Thyroid gland (tissue), 4 donors: Measurements from ENCODE around the gene KDM5D. TPM values are rescaled to one million over a fixed set of nuclear protein-coding genes. Genes with fewer than 3 reads are reported as not detected.

Experiments used
- DNase-seq, 2 donors: peaks; one replicate each; pipeline ENCODE4 v3.0.0-alpha.2; 2019
- H3K27ac ChIP-seq, 3 donors: fragments of 200-600 bp; sonication (generic); 1 replicate in 2 of 3; 2 replicates in 1 of 3; pipeline ENCODE4 v1.5.1; 2016 to 2019; ENCODE audit warnings: mild to moderate bottlenecking in 1 of 3, moderate library complexity in 1 of 3
- H3K27me3 ChIP-seq: fragments of 200-600 bp; sonication (generic); one replicate; pipeline ENCODE4 v1.5.1; 2019
- H3K36me3 ChIP-seq, 2 donors: fragments of 200-600 bp; sonication (generic); one replicate each; pipeline ENCODE4 v1.5.1; 2016 to 2019
- H3K4me1 ChIP-seq, 2 donors: fragments of 200-600 bp; sonication (generic); one replicate each; pipeline ENCODE4 v1.5.1; 2017 to 2019
- H3K4me3 ChIP-seq, 3 donors: fragments of 200-600 bp; sonication (generic); replicated peaks in 1 of 3; 1 replicate in 2 of 3; 2 replicates in 1 of 3; pipeline ENCODE4 v1.5.1; 2016; ENCODE audit warnings: mild to moderate bottlenecking in 1 of 3
- H3K9me3 ChIP-seq: fragments of 200-600 bp; sonication (generic); one replicate; pipeline ENCODE4 v1.5.1; 2017
- CTCF ChIP-seq, 6 experiments: fragments of 200-600 bp in 3 of 6; fragments of 450-650 bp in 3 of 6; sonication (generic) in 3 of 6; IDR thresholded peaks; one replicate each; pipeline ENCODE4 v1.5.1; 2016 to 2019; ENCODE audit warnings: antibody characterized with exemption in 6 of 6, mild to moderate bottlenecking in 2 of 6, inconsistent platforms in 1 of 6, moderate library complexity in 1 of 6
- POLR2A ChIP-seq, 2 donors: fragments of 450-650 bp; IDR thresholded peaks; one replicate each; pipeline ENCODE4 v1.6.1; 2017; ENCODE audit warnings: antibody characterized with exemption in 2 of 2, mild to moderate bottlenecking in 2 of 2, moderate library complexity in 1 of 2
- WGBS, 2 donors: methylation state at CpG; one replicate each; pipeline ENCODE4 v1.1.5; 2017; 5-methylcytosine and 5-hydroxymethylcytosine counted together
- intact Hi-C: fragments of 100-400 bp; cut with DNase I; formaldehyde crosslinking; loops from one replicate; pipeline ENCODE4 v1.15.1; 2023
- total RNA-seq, 4 donors: library from RNA; depleted of rRNA; stranded (reverse); fragments of >200 nt; gene quantifications; one replicate each; pipeline ENCODE4 v1.2.3, GENCODE V29; 2016

The KDM5D gene
- total RNA-seq, 4 donors from 2014 or later, result 0.11 to 90.6 (median 34.5) TPM

DNA sequence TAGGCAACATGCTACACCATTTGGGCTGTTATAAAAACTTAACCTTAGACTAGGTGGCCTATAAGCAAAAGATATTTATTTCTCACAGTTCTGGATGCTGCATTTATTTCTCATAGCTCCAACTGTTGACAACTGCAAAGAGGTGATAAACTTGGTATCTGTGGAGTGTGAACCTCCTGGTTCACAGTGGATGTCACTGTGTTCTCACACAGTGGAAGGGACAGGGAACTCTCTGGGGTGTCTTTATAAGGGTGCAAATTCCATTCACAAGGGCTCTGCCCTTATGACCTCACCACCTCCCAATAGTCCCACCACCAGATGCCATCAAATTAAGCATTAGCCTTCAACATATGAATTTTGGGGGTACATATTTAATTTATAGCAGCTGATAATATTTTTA is 46.0 kb downstream of the KDM5D start:
- no peaks in the 10 kb centered on the region for H3K4me1 ChIP-seq
- no peak overlapping the region for H3K27ac ChIP-seq
- TF ChIP-seq POLR2A (IDR thresholded peaks at IDR 0.05) (no peak), CTCF (IDR thresholded peaks at IDR 0.05) (no peak)
- H3K9me3 ChIP-seq, result no peaks in the 10 kb centered on the region
- intact Hi-C loops, result no loop called here
- DNase-seq, result no peak
- H3K27me3 ChIP-seq, result no peaks in the 10 kb centered on the region
- H3K4me3 ChIP-seq, result no peak overlapping the region
- H3K36me3 ChIP-seq, result no peaks in the 10 kb centered on the region

GRCh38 chrY:19680821-19681220 is 63.7 kb downstream of the KDM5D start:
- 12 to 53% methylated on average over 1 of the region's 1 CpG for WGBS, 2 donors
- Histone ChIP-seq H3K36me3 (no peaks in the 10 kb centered on the region), H3K4me1 (no peaks in the 10 kb centered on the region), H3K27ac (no peak overlapping the region), H3K9me3 (no peaks in the 10 kb centered on the region), H3K27me3 (no peaks in the 10 kb centered on the region), H3K4me3 (no peak overlapping the region)
- DNase-seq, result no peak
- intact Hi-C loops, result no loop called here
- no peak for TF ChIP-seq POLR2A (IDR thresholded peaks at IDR 0.05)
- no peak for TF ChIP-seq CTCF (IDR thresholded peaks at IDR 0.05)
